ENCODE data around the gene SSH2.

GRCh38 chr17:29665481-29665810, 264.6 kb downstream of the SSH2 start:
- TF ChIP-seq CTCF (IDR thresholded peaks at IDR 0.05), result no peak
- TF ChIP-seq POLR2A (IDR thresholded peaks at IDR 0.05), result no peak
- no peak for TF ChIP-seq POLR2AphosphoS5 (IDR thresholded peaks at IDR 0.05)
- no peak for TF ChIP-seq EP300 (IDR thresholded peaks at IDR 0.05)
